ENCODE results near the gene ZNF519.

DNA sequence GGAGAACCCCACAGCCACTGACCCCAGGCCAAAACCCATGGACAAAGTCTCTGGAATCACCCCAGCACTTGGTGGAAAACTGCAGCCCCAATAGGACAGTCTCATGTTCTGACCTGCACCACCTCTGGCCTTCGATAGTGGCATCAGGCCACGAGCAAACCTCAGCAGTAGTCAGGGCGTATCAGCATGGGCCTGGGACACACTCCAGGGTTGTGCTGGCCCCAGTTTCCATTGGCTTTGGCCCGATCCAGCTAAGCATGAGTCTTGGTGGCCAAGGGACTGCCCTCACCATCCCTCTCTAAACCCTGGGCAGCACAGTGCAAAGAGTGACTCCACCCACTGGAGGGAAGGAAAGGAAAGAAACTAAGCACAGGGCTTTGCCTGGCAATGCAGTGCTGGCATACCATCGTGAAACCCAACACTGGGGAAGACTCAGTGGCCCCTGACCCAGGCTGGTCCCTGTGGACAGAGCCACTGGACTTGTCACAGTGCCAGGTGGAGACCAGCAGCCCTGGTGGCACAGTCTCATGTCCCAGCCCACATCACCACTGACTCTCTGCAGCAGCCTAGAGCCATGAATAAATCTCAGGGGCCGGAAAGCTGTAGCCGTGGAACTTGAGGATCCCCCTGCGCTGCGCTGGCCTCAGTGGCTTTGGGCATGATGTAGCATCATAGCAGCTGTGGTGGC is 46.3 kb downstream of the ZNF519 start:
- TF ChIP-seq, protein P1, sequence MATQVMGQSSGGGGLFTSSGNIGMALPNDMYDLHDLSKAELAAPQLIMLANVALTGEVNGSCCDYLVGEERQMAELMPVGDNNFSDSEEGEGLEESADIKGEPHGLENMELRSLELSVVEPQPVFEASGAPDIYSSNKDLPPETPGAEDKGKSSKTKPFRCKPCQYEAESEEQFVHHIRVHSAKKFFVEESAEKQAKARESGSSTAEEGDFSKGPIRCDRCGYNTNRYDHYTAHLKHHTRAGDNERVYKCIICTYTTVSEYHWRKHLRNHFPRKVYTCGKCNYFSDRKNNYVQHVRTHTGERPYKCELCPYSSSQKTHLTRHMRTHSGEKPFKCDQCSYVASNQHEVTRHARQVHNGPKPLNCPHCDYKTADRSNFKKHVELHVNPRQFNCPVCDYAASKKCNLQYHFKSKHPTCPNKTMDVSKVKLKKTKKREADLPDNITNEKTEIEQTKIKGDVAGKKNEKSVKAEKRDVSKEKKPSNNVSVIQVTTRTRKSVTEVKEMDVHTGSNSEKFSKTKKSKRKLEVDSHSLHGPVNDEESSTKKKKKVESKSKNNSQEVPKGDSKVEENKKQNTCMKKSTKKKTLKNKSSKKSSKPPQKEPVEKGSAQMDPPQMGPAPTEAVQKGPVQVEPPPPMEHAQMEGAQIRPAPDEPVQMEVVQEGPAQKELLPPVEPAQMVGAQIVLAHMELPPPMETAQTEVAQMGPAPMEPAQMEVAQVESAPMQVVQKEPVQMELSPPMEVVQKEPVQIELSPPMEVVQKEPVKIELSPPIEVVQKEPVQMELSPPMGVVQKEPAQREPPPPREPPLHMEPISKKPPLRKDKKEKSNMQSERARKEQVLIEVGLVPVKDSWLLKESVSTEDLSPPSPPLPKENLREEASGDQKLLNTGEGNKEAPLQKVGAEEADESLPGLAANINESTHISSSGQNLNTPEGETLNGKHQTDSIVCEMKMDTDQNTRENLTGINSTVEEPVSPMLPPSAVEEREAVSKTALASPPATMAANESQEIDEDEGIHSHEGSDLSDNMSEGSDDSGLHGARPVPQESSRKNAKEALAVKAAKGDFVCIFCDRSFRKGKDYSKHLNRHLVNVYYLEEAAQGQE (IDR thresholded peaks at IDR 0.05; ENCODE audit: insufficient read depth in 1 of 2, low read depth in 2 of 2, low read length in 2 of 2): no peak
- TF ChIP-seq POLR2AphosphoS5 (IDR thresholded peaks at IDR 0.05; ENCODE audit: low read depth, low read length): no peak
